Stomach (tissue), 9 donors: Measurements from ENCODE around the gene KLK2. TPM values are rescaled to one million over a fixed set of nuclear protein-coding genes. Genes with fewer than 3 reads are reported as not detected.

Source experiments
- DNase-seq, 2 donors: peaks; one replicate each; pipeline versions ENCODE4 v3.0.0 to v3.0.0-alpha.2; 2013 to 2019
- H3K27ac ChIP-seq, 5 donors: fragments of 200-600 bp in 4 of 5; sonication (generic) in 4 of 5; one replicate each; pipeline ENCODE4 v1.5.1; 2013 to 2019; ENCODE audit warnings: mild to moderate bottlenecking in 1 of 5, moderate library complexity in 1 of 5
- H3K27me3 ChIP-seq, 3 donors: fragments of 200-600 bp; sonication (generic); one replicate each; pipeline ENCODE4 v1.5.1; 2017 to 2019; ENCODE audit warnings: mixed run types in 1 of 3
- H3K36me3 ChIP-seq, 4 donors: fragments of 200-600 bp; sonication (generic); 1 replicate in 3 of 4; 2 replicates in 1 of 4; pipeline ENCODE4 v1.5.1; 2016 to 2019
- H3K4me1 ChIP-seq, 4 donors: fragments of 200-600 bp; sonication (generic); one replicate each; pipeline ENCODE4 v1.5.1; 2016 to 2019
- H3K4me3 ChIP-seq, 4 donors: fragments of 200-600 bp; sonication (generic) in 3 of 4; one replicate each; pipeline ENCODE4 v1.5.1; 2016 to 2019; ENCODE audit warnings: mild to moderate bottlenecking in 1 of 4
- H3K9me3 ChIP-seq, 4 donors: fragments of 200-600 bp; sonication (generic); one replicate each; pipeline ENCODE4 v1.5.1; 2016 to 2019
- CTCF ChIP-seq, 7 experiments: fragments of 450-650 bp in 4 of 7; fragments of 200-600 bp in 3 of 7; sonication (generic) in 3 of 7; IDR thresholded peaks; one replicate each; pipeline ENCODE4 v1.5.1; 2016 to 2019; ENCODE audit warnings: antibody characterized with exemption in 7 of 7, control low read depth in 2 of 7, mild to moderate bottlenecking in 1 of 7
- EP300 ChIP-seq: sonication (generic); formaldehyde crosslinking; IDR thresholded peaks from one replicate; pipeline ENCODE4 v1.6.1; 2017; ENCODE audit warnings: antibody characterized with exemption
- POLR2A ChIP-seq, 4 donors: fragments of 450-650 bp; IDR thresholded peaks; one replicate each; pipeline ENCODE4 v1.6.1; 2016; ENCODE audit warnings: antibody characterized with exemption in 4 of 4, control low read depth in 2 of 4, mild to moderate bottlenecking in 1 of 4, moderate library complexity in 1 of 4
- POLR2AphosphoS5 ChIP-seq, 3 donors: sonication (generic); formaldehyde crosslinking; IDR thresholded peaks; one replicate each; pipeline ENCODE4 v1.6.1; 2016; ENCODE audit warnings: antibody characterized with exemption in 3 of 3
- WGBS, 5 donors: extraction: QIAGEN DNeasy Blood & Tissue Kit in 3 of 5; methylation state at CpG; one replicate each; pipeline versions ENCODE4 v1.1.5 to v1.1.7; 2013 to 2018; 5-methylcytosine and 5-hydroxymethylcytosine counted together
- intact Hi-C: fragments of 100-400 bp; cut with DNase I; formaldehyde crosslinking; loops from one replicate; pipeline ENCODE4 v1.15.1; 2023; ENCODE audit warnings: low total_unique reads
- polyA plus RNA-seq, 3 donors: library from polyadenylated mRNA; stranded (reverse); fragments of 200-250 nt; gene quantifications; one replicate each; pipeline ENCODE4 v1.2.3, GENCODE V29; 2013
- total RNA-seq, 5 donors: library from RNA; depleted of rRNA; stranded (reverse); fragments of >200 nt; gene quantifications; one replicate each; pipeline versions ENCODE4 v1.1.0 to v1.2.3, GENCODE V29; 2014 to 2016
- donor health status: healthy with polysubstance abuse.
- donor health status: Bipolar disorder and iron deficiency.
- donor health status: healthy.

The KLK2 gene
- total and polyA plus RNA-seq, 8 donors, result 94.6 TPM; not detected in 7

- WGBS, 5 donors, result 48 to 67% (median 63%) methylated on average over 18 to 26 of the region's 26 CpGs
- DNase-seq, result peak in 1 of 2 donors; percentile 23
Observed at GRCh38 chr19:50870417-50871089, 2.7 kb upstream of the KLK2 start.

GRCh38 chr19:50874211-50874610, 972 bp downstream of the KLK2 start:
- DNase-seq, result no peak
- Histone ChIP-seq H3K4me3 (no peak overlapping the region), H3K4me1 (no peaks in the 10 kb centered on the region), H3K27me3 (peaks cover 0 to 88% (median 28%) of the 10 kb centered on the region in 3 donors), H3K9me3 (no peaks in the 10 kb centered on the region), H3K27ac (no peak overlapping the region), H3K36me3 (no peaks in the 10 kb centered on the region)
- intact Hi-C loops, result no loop called here
- WGBS, 5 donors, result 61 to 74% (median 65%) methylated on average over 5 of the region's 5 CpGs
- TF ChIP-seq POLR2AphosphoS5 (IDR thresholded peaks at IDR 0.05) (no peak), CTCF (IDR thresholded peaks at IDR 0.05) (no peak), POLR2A (IDR thresholded peaks at IDR 0.05) (no peak), EP300 (no peak)

More at GRCh38 chr19:50870417-50871089, 2.7 kb upstream of the KLK2 start:
- H3K36me3 ChIP-seq, result no peaks in the 10 kb centered on the region
- intact Hi-C loops, result no loop called here
- no peaks in the 10 kb centered on the region for H3K9me3 ChIP-seq
- H3K4me1 ChIP-seq, result no peaks in the 10 kb centered on the region
- no peak for TF ChIP-seq CTCF (IDR thresholded peaks at IDR 0.05)
- TF ChIP-seq EP300, result no peak
- TF ChIP-seq POLR2AphosphoS5 (IDR thresholded peaks at IDR 0.05), result no peak
- no peak for TF ChIP-seq POLR2A (IDR thresholded peaks at IDR 0.05)
- no peak overlapping the region for H3K27ac ChIP-seq
- peaks cover 0 to 83% (median 28%) of the 10 kb centered on the region in 3 donors for H3K27me3 ChIP-seq
- no peak overlapping the region for H3K4me3 ChIP-seq

- peaks cover 0 to 88% (median 19%) of the 10 kb centered on the region in 3 donors for H3K27me3 ChIP-seq
- H3K9me3 ChIP-seq, result no peaks in the 10 kb centered on the region
- no peak for TF ChIP-seq POLR2AphosphoS5 (IDR thresholded peaks at IDR 0.05)
- TF ChIP-seq EP300, result no peak
- TF ChIP-seq POLR2A (IDR thresholded peaks at IDR 0.05), result no peak
- no peak for TF ChIP-seq CTCF (IDR thresholded peaks at IDR 0.05)
- H3K36me3 ChIP-seq, result no peaks in the 10 kb centered on the region
- no peaks in the 10 kb centered on the region for H3K4me1 ChIP-seq
- WGBS, 5 donors, result 28 to 43% (median 35%) methylated on average over 7 to 9 of the region's 9 CpGs
- intact Hi-C loops, result no loop called here
- DNase-seq, result no peak
- H3K4me3 ChIP-seq, result no peak overlapping the region
- H3K27ac ChIP-seq, result no peak overlapping the region
Observed at GRCh38 chr19:50875795-50876422, 2.7 kb downstream of the KLK2 start.

- Histone ChIP-seq H3K4me3 (no peak overlapping the region), H3K27ac (no peak overlapping the region), H3K4me1 (no peaks in the 10 kb centered on the region), H3K9me3 (no peaks in the 10 kb centered on the region), H3K36me3 (no peaks in the 10 kb centered on the region), H3K27me3 (peaks cover 0 to 89% (median 19%) of the 10 kb centered on the region in 3 donors)
- 44 to 75% (median 67%) methylated on average over 4 to 7 of the region's 7 CpGs for WGBS, 5 donors
- intact Hi-C loops, result no loop called here
- no peak for DNase-seq
- TF ChIP-seq CTCF (IDR thresholded peaks at IDR 0.05) (no peak), POLR2AphosphoS5 (IDR thresholded peaks at IDR 0.05) (no peak), EP300 (no peak), POLR2A (IDR thresholded peaks at IDR 0.05) (no peak)
Observed at GRCh38 chr19:50876456-50876855, 3.2 kb downstream of the KLK2 start.
